ENCODE measurements around the gene KCNQ4. TPM values are rescaled to one million over a fixed set of nuclear protein-coding genes. Genes with fewer than 3 reads are reported as not detected.

Gene KCNQ4
- total and polyA plus RNA-seq, 2 donors from 2014 or later = 0.65 to 1.2 TPM

GRCh38 chr1:40853885-40854170 lies 70.2 kb downstream of the KCNQ4 start:
- H3K36me3 ChIP-seq (ENCODE audit: control insufficient read depth in 2 of 3, insufficient read depth in 3 of 3, low read length in 3 of 3) = no peaks in the 10 kb centered on the region
- DNase-seq (no peak), FAIRE-seq (no peak)
- H3K4me3 ChIP-seq (ENCODE audit: low read length in 3 of 3) = no peak overlapping the region
- intact Hi-C loops (cut with DNase I) = loop anchor here (10.0 kb wide), 1 partner anchor 239 kb away; no protein-coding TSS in a partner anchor
- H3K9ac ChIP-seq (ENCODE audit: low read length in 3 of 3) = no peak overlapping the region
- H3K27ac ChIP-seq (ENCODE audit: low read depth in 2 of 2, low read length in 2 of 2) = no peak overlapping the region
- TF ChIP-seq, protein P1, sequence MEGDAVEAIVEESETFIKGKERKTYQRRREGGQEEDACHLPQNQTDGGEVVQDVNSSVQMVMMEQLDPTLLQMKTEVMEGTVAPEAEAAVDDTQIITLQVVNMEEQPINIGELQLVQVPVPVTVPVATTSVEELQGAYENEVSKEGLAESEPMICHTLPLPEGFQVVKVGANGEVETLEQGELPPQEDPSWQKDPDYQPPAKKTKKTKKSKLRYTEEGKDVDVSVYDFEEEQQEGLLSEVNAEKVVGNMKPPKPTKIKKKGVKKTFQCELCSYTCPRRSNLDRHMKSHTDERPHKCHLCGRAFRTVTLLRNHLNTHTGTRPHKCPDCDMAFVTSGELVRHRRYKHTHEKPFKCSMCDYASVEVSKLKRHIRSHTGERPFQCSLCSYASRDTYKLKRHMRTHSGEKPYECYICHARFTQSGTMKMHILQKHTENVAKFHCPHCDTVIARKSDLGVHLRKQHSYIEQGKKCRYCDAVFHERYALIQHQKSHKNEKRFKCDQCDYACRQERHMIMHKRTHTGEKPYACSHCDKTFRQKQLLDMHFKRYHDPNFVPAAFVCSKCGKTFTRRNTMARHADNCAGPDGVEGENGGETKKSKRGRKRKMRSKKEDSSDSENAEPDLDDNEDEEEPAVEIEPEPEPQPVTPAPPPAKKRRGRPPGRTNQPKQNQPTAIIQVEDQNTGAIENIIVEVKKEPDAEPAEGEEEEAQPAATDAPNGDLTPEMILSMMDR (IDR thresholded peaks at IDR 0.05; ENCODE audit: borderline replicate concordance, extremely low read depth, insufficient read depth) = no peak
- no peaks in the 10 kb centered on the region for H3K4me1 ChIP-seq (ENCODE audit: control insufficient read depth in 2 of 3, insufficient read depth in 2 of 3, low read depth in 1 of 3, low read length in 3 of 3)
- no peaks in the 10 kb centered on the region for H3K27me3 ChIP-seq (ENCODE audit: control insufficient read depth, insufficient read depth, low read length)
- no peaks in the 10 kb centered on the region for H3K9me3 ChIP-seq (ENCODE audit: control insufficient read depth in 2 of 3, insufficient read depth in 1 of 3, low read length in 3 of 3)

- DNase-seq (no peak), FAIRE-seq (no peak)
- TF ChIP-seq, protein P1 (IDR thresholded peaks at IDR 0.05; ENCODE audit: borderline replicate concordance, extremely low read depth, insufficient read depth) = no peak
- H3K9me3 ChIP-seq (ENCODE audit: control insufficient read depth in 2 of 3, insufficient read depth in 1 of 3, low read length in 3 of 3) = no peaks in the 10 kb centered on the region
- no peak overlapping the region for H3K9ac ChIP-seq (ENCODE audit: low read length in 3 of 3)
- no peak overlapping the region for H3K4me3 ChIP-seq (ENCODE audit: low read length in 3 of 3)
- intact Hi-C loops (cut with DNase I) = loop anchor here (10.0 kb wide), 1 partner anchor 241 kb away; no protein-coding TSS in a partner anchor
- no peaks in the 10 kb centered on the region for H3K36me3 ChIP-seq (ENCODE audit: control insufficient read depth in 2 of 3, insufficient read depth in 3 of 3, low read length in 3 of 3)
- no peaks in the 10 kb centered on the region for H3K27me3 ChIP-seq (ENCODE audit: control insufficient read depth, insufficient read depth, low read length)
- no peak overlapping the region for H3K27ac ChIP-seq (ENCODE audit: low read depth in 2 of 2, low read length in 2 of 2)
- peaks cover 0 to 2% (median 2%) of the 10 kb centered on the region in 3 donors for H3K4me1 ChIP-seq (ENCODE audit: control insufficient read depth in 2 of 3, insufficient read depth in 2 of 3, low read depth in 1 of 3, low read length in 3 of 3)
Observed at GRCh38 chr1:40855513-40855912, 71.9 kb downstream of the KCNQ4 start.

DNA sequence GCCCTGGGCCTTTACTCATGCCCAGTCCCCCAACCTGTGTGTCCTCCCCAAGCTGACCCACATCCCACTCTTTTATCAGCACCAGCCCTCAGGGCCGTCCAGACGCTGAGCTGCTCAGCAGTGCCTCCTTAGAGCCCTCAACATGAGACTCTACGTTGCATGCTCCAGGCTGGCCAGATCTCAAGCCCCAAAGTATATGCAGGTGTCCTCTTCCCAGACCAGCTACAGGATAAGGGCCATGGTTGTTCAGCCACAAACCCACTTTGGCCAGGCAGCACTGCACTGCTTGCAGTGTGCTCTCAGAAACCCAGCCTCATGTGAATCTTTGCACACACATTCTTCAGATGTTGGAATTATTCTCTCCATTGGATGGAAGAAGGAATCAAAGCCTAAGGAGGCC lies 72.5 kb downstream of the KCNQ4 start:
- FAIRE-seq (no peak), DNase-seq (no peak)
- no peak overlapping the region for H3K27ac ChIP-seq (ENCODE audit: low read depth in 2 of 2, low read length in 2 of 2)
- no peaks in the 10 kb centered on the region for H3K27me3 ChIP-seq (ENCODE audit: control insufficient read depth, insufficient read depth, low read length)
- peaks cover 0 to 7% (median 6%) of the 10 kb centered on the region in 3 donors for H3K4me1 ChIP-seq (ENCODE audit: control insufficient read depth in 2 of 3, insufficient read depth in 2 of 3, low read depth in 1 of 3, low read length in 3 of 3)
- intact Hi-C loops (cut with DNase I) = loop anchor here (10.0 kb wide), 1 partner anchor 241 kb away; no protein-coding TSS in a partner anchor
- no peaks in the 10 kb centered on the region for H3K9me3 ChIP-seq (ENCODE audit: control insufficient read depth in 2 of 3, insufficient read depth in 1 of 3, low read length in 3 of 3)
- TF ChIP-seq, protein P1 (IDR thresholded peaks at IDR 0.05; ENCODE audit: borderline replicate concordance, extremely low read depth, insufficient read depth) = no peak
- H3K9ac ChIP-seq (ENCODE audit: low read length in 3 of 3) = no peak overlapping the region
- H3K36me3 ChIP-seq (ENCODE audit: control insufficient read depth in 2 of 3, insufficient read depth in 3 of 3, low read length in 3 of 3) = no peaks in the 10 kb centered on the region
- no peak overlapping the region for H3K4me3 ChIP-seq (ENCODE audit: low read length in 3 of 3)

Data from kidney (tissue), 14 donors.